IMR-90 (cell line): Measurements from ENCODE around the gene OPA3. TPM values are rescaled to one million over a fixed set of nuclear protein-coding genes. Genes with fewer than 3 reads are reported as not detected.

ENCODE experiments used
- ATAC-seq: fragments of 200-7000 bp; cut with Tn5 transposase; 2 replicates; pipeline ENCODE4 v1.9.1; 2020; ENCODE audit warnings: low read depth, mild to moderate bottlenecking, moderate library complexity
- BruUV-seq: library from RNA; stranded (reverse); fragments of 400-500 nt; replicated peaks from 2 replicates; lab custom pipeline; 2021; lab: Mats Ljungman, UMichigan
- CTCF ChIA-PET: fragments of 300-600 bp; formaldehyde crosslinking; extraction: SDS; loops from one replicate; lab custom pipeline; 2021; ENCODE audit warnings: antibody characterized with exemption; lab: Yijun Ruan, JAX
- POLR2A ChIA-PET: fragments of 300-600 bp; sonication (Branson Sonifier 250); formaldehyde crosslinking; loops from one replicate; lab custom pipeline; 2022; ENCODE audit warnings: antibody characterized with exemption; ENCODE audit not compliant: unreplicated experiment; lab: Charles Lee
- DNase-seq: peaks from one replicate; pipeline ENCODE4 v3.0.0; 2013
- H2AFZ ChIP-seq: replicated peaks from 2 replicates; pipeline ENCODE3; 2013; ENCODE audit warnings: low read length, mild to moderate bottlenecking; ENCODE audit not compliant: poor library complexity
- H2AK5ac ChIP-seq: 2 replicates; pipeline ENCODE4 v1.6.1; 2013; ENCODE audit warnings: low read depth, low read length, inconsistent platforms
- H2AK9ac ChIP-seq: replicated peaks from 2 replicates; pipeline ENCODE3; 2013; ENCODE audit warnings: mild to moderate bottlenecking, low read depth, low read length, moderate library complexity; ENCODE audit not compliant: poor library complexity
- H2BK120ac ChIP-seq: 2 replicates; pipeline ENCODE4 v1.6.1; 2013; ENCODE audit warnings: low read depth, low read length, inconsistent platforms
- H2BK15ac ChIP-seq: 3 replicates; pipeline ENCODE4 v1.6.1; 2013; ENCODE audit warnings: low read depth, low read length, inconsistent platforms
- H2BK20ac ChIP-seq: 2 replicates; pipeline ENCODE4 v1.6.1; 2013; ENCODE audit warnings: low read depth, mild to moderate bottlenecking, inconsistent platforms, low read length, moderate library complexity
- H2BK5ac ChIP-seq: 2 replicates; pipeline ENCODE4 v1.6.1; 2013; ENCODE audit warnings: mild to moderate bottlenecking, low read depth, low read length, inconsistent platforms; ENCODE audit not compliant: poor library complexity, severe bottlenecking
- H3K14ac ChIP-seq: replicated peaks from 2 replicates; pipeline ENCODE4 v1.6.1; 2013; ENCODE audit warnings: low read depth, low read length, inconsistent platforms
- H3K18ac ChIP-seq: 2 replicates; pipeline ENCODE4 v1.6.1; 2013; ENCODE audit warnings: low read depth, low read length, control low read depth
- H3K23ac ChIP-seq: 2 replicates; pipeline ENCODE4 v1.6.1; 2013; ENCODE audit warnings: low read depth, low read length, inconsistent platforms
- H3K27ac ChIP-seq: 2 replicates; pipeline ENCODE4 v1.5.1; 2013; ENCODE audit warnings: mild to moderate bottlenecking, control low read depth, low read length; ENCODE audit not compliant: insufficient read depth
- H3K27me3 ChIP-seq: 2 replicates; pipeline ENCODE4 v1.6.1; 2013; ENCODE audit warnings: low read length; ENCODE audit not compliant: control insufficient read depth, insufficient read depth
- H3K36me3 ChIP-seq: 2 replicates; pipeline ENCODE4 v1.6.1; 2013; ENCODE audit warnings: low read length, mixed read lengths; ENCODE audit not compliant: control insufficient read depth, insufficient read depth
- H3K4ac ChIP-seq: 2 replicates; pipeline ENCODE4 v1.6.1; 2013; ENCODE audit warnings: low read depth, low read length, inconsistent platforms
- H3K4me1 ChIP-seq: 2 replicates; pipeline ENCODE4 v1.6.1; 2013; ENCODE audit warnings: low read length, mixed read lengths; ENCODE audit not compliant: control insufficient read depth, insufficient read depth
- H3K4me2 ChIP-seq: 2 replicates; pipeline ENCODE4 v1.6.1; 2013; ENCODE audit warnings: low read depth, mild to moderate bottlenecking, control low read depth, low read length, moderate library complexity
- H3K4me3 ChIP-seq: 2 replicates; pipeline ENCODE4 v1.5.1; 2013; ENCODE audit warnings: low read depth, mild to moderate bottlenecking, control low read depth, low read length, moderate library complexity; ENCODE audit not compliant: insufficient read depth
- H3K56ac ChIP-seq: 2 replicates; pipeline ENCODE4 v1.6.1; 2013; ENCODE audit warnings: low read length, inconsistent platforms; ENCODE audit not compliant: insufficient read depth; ENCODE audit errors: extremely low read depth
- H3K79me1 ChIP-seq, 2 experiments: 2 replicates each; pipeline ENCODE4 v1.6.1; 2013; ENCODE audit warnings: low read length in 2 of 2, inconsistent platforms in 1 of 2, low read depth in 1 of 2
- H3K9ac ChIP-seq: 2 replicates; pipeline ENCODE4 v1.6.1; 2013; ENCODE audit warnings: low read depth, low read length, control low read depth
- H3K9me1 ChIP-seq: 2 replicates; pipeline ENCODE4 v1.6.1; 2013; ENCODE audit warnings: low read length, inconsistent platforms; ENCODE audit not compliant: insufficient read depth
- H3K9me3 ChIP-seq: 2 replicates; pipeline ENCODE4 v1.6.1; 2013; ENCODE audit warnings: low read length; ENCODE audit not compliant: control insufficient read depth, insufficient read depth
- H4K20me1 ChIP-seq: 2 replicates; pipeline ENCODE4 v1.6.1; 2013; ENCODE audit warnings: low read length, inconsistent platforms; ENCODE audit not compliant: insufficient read depth
- H4K5ac ChIP-seq: 2 replicates; pipeline ENCODE4 v1.6.1; 2013; ENCODE audit warnings: mild to moderate bottlenecking, low read depth, low read length, control low read depth
- H4K8ac ChIP-seq, 2 experiments: 2 replicates each; pipeline ENCODE4 v1.6.1; 2013; ENCODE audit warnings: low read depth in 2 of 2, low read length in 2 of 2, control low read depth in 1 of 2, inconsistent platforms in 1 of 2
- H4K91ac ChIP-seq: 2 replicates; pipeline ENCODE4 v1.6.1; 2013; ENCODE audit warnings: low read depth, low read length, inconsistent platforms; ENCODE audit not compliant: insufficient read depth
- BHLHE40 ChIP-seq: fragments of 150-350 bp; IDR thresholded peaks from 2 replicates; pipeline ENCODE4 v1.6.1; 2016; ENCODE audit warnings: mild to moderate bottlenecking, low read depth, low read length
- CEBPB ChIP-seq: IDR thresholded peaks from 2 replicates; pipeline ENCODE4 v1.6.1; 2012; ENCODE audit warnings: low read depth, low read length, improper control_type of control experiment
- CHD1 ChIP-seq: IDR thresholded peaks from 2 replicates; pipeline ENCODE4 v1.6.1; 2012; ENCODE audit warnings: low read depth, low read length, improper control_type of control experiment
- MAFK ChIP-seq: IDR thresholded peaks from 2 replicates; pipeline ENCODE4 v1.6.1; 2012; ENCODE audit warnings: low read depth, low read length, improper control_type of control experiment
- MAZ ChIP-seq: IDR thresholded peaks from 2 replicates; pipeline ENCODE4 v1.6.1; 2012; ENCODE audit warnings: low read depth, mild to moderate bottlenecking, low read length, improper control_type of control experiment, moderate library complexity, borderline replicate concordance
- NFE2L2 ChIP-seq: fragments of 150-350 bp; IDR thresholded peaks from 2 replicates; pipeline ENCODE4 v1.6.1; 2016; ENCODE audit warnings: low read depth, mild to moderate bottlenecking, low read length
- POLR2A ChIP-seq: IDR thresholded peaks from 2 replicates; pipeline ENCODE4 v1.6.1; 2012; ENCODE audit warnings: mild to moderate bottlenecking, low read depth, low read length
- RAD21 ChIP-seq: IDR thresholded peaks from 2 replicates; pipeline ENCODE4 v1.6.1; 2012; ENCODE audit warnings: low read length, improper control_type of control experiment
- RCOR1 ChIP-seq: IDR thresholded peaks from 2 replicates; pipeline ENCODE4 v1.6.1; 2012; ENCODE audit warnings: mild to moderate bottlenecking, low read length, improper control_type of control experiment; ENCODE audit not compliant: insufficient replicate concordance
- RFX5 ChIP-seq: IDR thresholded peaks from 2 replicates; pipeline ENCODE4 v1.8.0; 2012; ENCODE audit warnings: low read depth, mild to moderate bottlenecking, low read length, moderate library complexity
- SMC3 ChIP-seq: fragments of 150-350 bp; IDR thresholded peaks from 2 replicates; pipeline ENCODE4 v1.6.1; 2016; ENCODE audit warnings: low read depth, mild to moderate bottlenecking, antibody characterized with exemption, low read length, moderate library complexity
- WGBS, 2 experiments: methylation state at CpG; one replicate each; pipeline versions ENCODE4 v1.1.5 to v1.1.7; 2013; ENCODE audit warnings: missing lambda C conversion rate in 2 of 2; ENCODE audit not compliant: insufficient read length in 1 of 2; ENCODE audit errors: extremely low coverage in 2 of 2; 5-methylcytosine and 5-hydroxymethylcytosine counted together
- dilution Hi-C: fragments of 300-500 bp; cut with HindIII; formaldehyde crosslinking; loops from one replicate; pipeline ENCODE4 v1.14.3; 2018; ENCODE audit warnings: low sequenced_read_pairs; ENCODE audit not compliant: unreplicated experiment
- in situ Hi-C: fragments of 300-500 bp; cut with MboI; formaldehyde crosslinking; loops from 3 replicates; pipeline ENCODE4 v1.14.3; 2019; ENCODE audit warnings: low sequenced_read_pairs, inconsistent platforms, mixed read lengths
- intact Hi-C: fragments of 100-400 bp; cut with micrococcal nuclease; formaldehyde crosslinking; loops from 2 replicates; pipeline ENCODE4 v1.10.0; 2022
- polyA plus RNA-seq, 3 experiments: library from polyadenylated mRNA; depleted of rRNA; stranded (reverse); fragments of >200 nt; gene quantifications; 2 replicates each; pipeline ENCODE4 v1.2.3, GENCODE V29; 2012; ENCODE audit warnings: low replicate concordance in 1 of 3
- total RNA-seq: library from RNA; depleted of rRNA; stranded (reverse); fragments of >200 nt; gene quantifications from 2 replicates; pipeline ENCODE4 v1.2.3, GENCODE V29; 2012
- TF ChIP-seq, protein P1 (sequence below): conservative IDR thresholded peaks from 2 replicates; pipeline ENCODE4 v1.5.1; 2012; ENCODE audit warnings: mild to moderate bottlenecking, low read depth, low read length, improper control_type of control experiment
- TF ChIP-seq, protein P2 (sequence below): fragments of 150-350 bp; IDR thresholded peaks from 2 replicates; pipeline ENCODE4 v1.6.1; 2017; ENCODE audit warnings: mild to moderate bottlenecking, antibody characterized with exemption, low read length, low read depth
- TF ChIP-seq, protein P3 (sequence below): fragments of 150-350 bp; IDR thresholded peaks from 2 replicates; pipeline ENCODE4 v1.6.1; 2016; ENCODE audit warnings: low read depth, mild to moderate bottlenecking, low read length, moderate library complexity, borderline replicate concordance

The OPA3 gene
- total and polyA plus RNA-seq, 2 of the 4 experiments (the other 2 are of a cell fraction) = 5.2 to 9.6 TPM

DNA sequence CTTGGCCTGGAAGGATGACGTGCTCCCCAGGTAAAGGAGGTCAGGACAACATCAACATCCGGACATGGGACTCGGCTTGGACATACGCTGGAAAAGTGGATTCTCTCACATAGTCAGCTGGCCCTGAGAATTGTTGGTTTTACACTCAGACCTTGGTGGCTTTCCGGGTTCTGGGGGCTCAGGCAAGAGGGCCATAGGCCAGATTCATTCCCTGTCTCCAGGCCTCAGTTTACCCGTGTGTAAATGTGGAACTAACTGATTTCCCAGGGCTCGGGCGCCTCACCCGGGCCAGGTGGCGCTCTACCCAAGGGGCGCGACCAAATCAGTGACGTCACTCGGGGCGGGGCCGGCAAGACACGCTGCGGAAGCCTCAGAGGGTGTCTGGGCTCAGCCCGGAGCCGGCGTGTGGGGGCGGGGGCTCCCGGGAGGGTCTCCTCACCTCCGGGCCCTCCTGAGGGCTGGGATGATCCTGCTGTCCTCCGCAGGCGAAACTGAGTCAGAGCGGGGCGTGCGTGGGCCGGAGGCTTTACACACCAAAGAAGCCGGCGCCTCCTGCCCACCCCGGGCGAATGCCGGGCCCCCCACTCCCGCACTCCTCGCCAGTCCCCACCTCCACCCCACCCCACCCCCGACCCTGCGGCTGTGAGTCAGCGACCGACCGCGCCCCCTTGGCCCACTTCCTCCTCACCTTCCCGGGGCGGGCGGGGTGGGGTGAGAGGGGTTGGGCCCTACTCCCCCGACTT is 78.2 kb downstream of the OPA3 start:
- Histone ChIP-seq H3K4me3 (peak overlapping the region; percentile 92), H3K4me1 (peaks cover 11% of the 10 kb centered on the region), H3K9me3 (no peaks in the 10 kb centered on the region), H3K9ac (peak overlapping the region; percentile 96), H3K79me1 (peaks cover 0 to 46% of the 10 kb centered on the region in 2 experiments; a peak in 2 of 4 replicates), H3K56ac (peak overlapping the region; percentile 98), H3K36me3 (peaks cover 4% of the 10 kb centered on the region; the same call in 1 of the 2 replicates), H4K91ac (peak overlapping the region; percentile 94), H4K5ac (peak overlapping the region; percentile 99), H3K4ac (peak overlapping the region; percentile 96), H3K4me2 (peak overlapping the region; percentile 98), H3K9me1 (peaks cover 17% of the 10 kb centered on the region), H3K18ac (peak overlapping the region; percentile 97), H2AK5ac (peak overlapping the region; percentile 100), H2BK5ac (peak overlapping the region; percentile 95), H3K27ac (peak overlapping the region; percentile 94), H2AK9ac (peak overlapping the region; percentile 100), H3K23ac (peak overlapping the region; percentile 98), H2BK20ac (peak overlapping the region; percentile 89), H2BK15ac (peak overlapping the region; percentile 100; the same call in 2 of the 3 replicates), H3K27me3 (no peaks in the 10 kb centered on the region), H2AFZ (peak overlapping the region; percentile 98), H4K20me1 (peaks cover 26% of the 10 kb centered on the region), H2BK120ac (peak overlapping the region; percentile 95), H4K8ac (peak overlapping the region; percentile 97), H3K14ac (peak overlapping the region; percentile 97)
- CTCF ChIA-PET = interaction anchor here (0.6 kb wide), 1 partner anchor 201 kb away, joined by 3 read pairs; no protein-coding TSS in a partner anchor
- no TSS peak for BruUV-seq
- intact Hi-C loops (loop anchor here (5.0 kb wide), 2 partner anchors 136 to 186 kb away; partner anchors contain the start of genes QPCTL and SNRPD2), in situ Hi-C loops (no loop called here), dilution Hi-C loops (no loop called here)
- ATAC-seq (peak; percentile 60), DNase-seq (peak; percentile 88)
- POLR2A ChIA-PET = no interaction called here
- WGBS, 2 experiments = 5% methylated on average over 18 of the region's 47 CpGs; no CpG with 5 or more reads in 1 of the 2 experiments
- no peak; the same call in 1 of the 2 replicates for TF ChIP-seq BHLHE40
- no peak for TF ChIP-seq MAFK
- TF ChIP-seq MAZ = peak; percentile 61; the same call in 1 of the 2 replicates
- TF ChIP-seq NFE2L2 = peak; percentile 11; the same call in 1 of the 2 replicates
- no peak for TF ChIP-seq RAD21
- TF ChIP-seq CEBPB = no peak
- TF ChIP-seq, protein P1, sequence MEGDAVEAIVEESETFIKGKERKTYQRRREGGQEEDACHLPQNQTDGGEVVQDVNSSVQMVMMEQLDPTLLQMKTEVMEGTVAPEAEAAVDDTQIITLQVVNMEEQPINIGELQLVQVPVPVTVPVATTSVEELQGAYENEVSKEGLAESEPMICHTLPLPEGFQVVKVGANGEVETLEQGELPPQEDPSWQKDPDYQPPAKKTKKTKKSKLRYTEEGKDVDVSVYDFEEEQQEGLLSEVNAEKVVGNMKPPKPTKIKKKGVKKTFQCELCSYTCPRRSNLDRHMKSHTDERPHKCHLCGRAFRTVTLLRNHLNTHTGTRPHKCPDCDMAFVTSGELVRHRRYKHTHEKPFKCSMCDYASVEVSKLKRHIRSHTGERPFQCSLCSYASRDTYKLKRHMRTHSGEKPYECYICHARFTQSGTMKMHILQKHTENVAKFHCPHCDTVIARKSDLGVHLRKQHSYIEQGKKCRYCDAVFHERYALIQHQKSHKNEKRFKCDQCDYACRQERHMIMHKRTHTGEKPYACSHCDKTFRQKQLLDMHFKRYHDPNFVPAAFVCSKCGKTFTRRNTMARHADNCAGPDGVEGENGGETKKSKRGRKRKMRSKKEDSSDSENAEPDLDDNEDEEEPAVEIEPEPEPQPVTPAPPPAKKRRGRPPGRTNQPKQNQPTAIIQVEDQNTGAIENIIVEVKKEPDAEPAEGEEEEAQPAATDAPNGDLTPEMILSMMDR = peak; percentile 59
- TF ChIP-seq, protein P2, sequence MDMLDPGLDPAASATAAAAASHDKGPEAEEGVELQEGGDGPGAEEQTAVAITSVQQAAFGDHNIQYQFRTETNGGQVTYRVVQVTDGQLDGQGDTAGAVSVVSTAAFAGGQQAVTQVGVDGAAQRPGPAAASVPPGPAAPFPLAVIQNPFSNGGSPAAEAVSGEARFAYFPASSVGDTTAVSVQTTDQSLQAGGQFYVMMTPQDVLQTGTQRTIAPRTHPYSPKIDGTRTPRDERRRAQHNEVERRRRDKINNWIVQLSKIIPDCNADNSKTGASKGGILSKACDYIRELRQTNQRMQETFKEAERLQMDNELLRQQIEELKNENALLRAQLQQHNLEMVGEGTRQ = no peak; the same call in 1 of the 2 replicates
- no peak for TF ChIP-seq RFX5
- TF ChIP-seq, protein P3, sequence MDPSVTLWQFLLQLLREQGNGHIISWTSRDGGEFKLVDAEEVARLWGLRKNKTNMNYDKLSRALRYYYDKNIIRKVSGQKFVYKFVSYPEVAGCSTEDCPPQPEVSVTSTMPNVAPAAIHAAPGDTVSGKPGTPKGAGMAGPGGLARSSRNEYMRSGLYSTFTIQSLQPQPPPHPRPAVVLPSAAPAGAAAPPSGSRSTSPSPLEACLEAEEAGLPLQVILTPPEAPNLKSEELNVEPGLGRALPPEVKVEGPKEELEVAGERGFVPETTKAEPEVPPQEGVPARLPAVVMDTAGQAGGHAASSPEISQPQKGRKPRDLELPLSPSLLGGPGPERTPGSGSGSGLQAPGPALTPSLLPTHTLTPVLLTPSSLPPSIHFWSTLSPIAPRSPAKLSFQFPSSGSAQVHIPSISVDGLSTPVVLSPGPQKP = no peak
- TF ChIP-seq POLR2A = peak; percentile 65
- TF ChIP-seq SMC3 = no peak
- no peak for TF ChIP-seq CHD1
- no peak for TF ChIP-seq RCOR1
